Endothelial cell of umbilical vein (primary cell): ENCODE results near the gene TMEM266. TPM values are rescaled to one million over a fixed set of nuclear protein-coding genes. Genes with fewer than 3 reads are reported as not detected.

Source experiments
- BruUV-seq: library from RNA; stranded (reverse); fragments of 400-500 nt; replicated peaks from 2 replicates; lab custom pipeline; 2021; lab: Mats Ljungman, UMichigan
- CTCF ChIA-PET: fragments of 300-600, 350-600 bp; sonication (Branson Sonifier 250); formaldehyde crosslinking; loops from one replicate; lab custom pipeline; 2021; ENCODE audit warnings: antibody characterized with exemption, inconsistent platforms; lab: Charles Lee
- POLR2A ChIA-PET: fragments of 300-600, 350-600 bp; sonication (Branson Sonifier 250); formaldehyde crosslinking; loops from one replicate; lab custom pipeline; 2021; ENCODE audit warnings: antibody characterized with exemption, inconsistent platforms; lab: Charles Lee
- DNase-seq: peaks from one replicate; pipeline ENCODE4 v3.0.0-alpha.2; 2011; ENCODE audit warnings: low read depth, low spot score
- FAIRE-seq: peaks from 2 replicates; lab custom pipeline; 2011; peaks lifted over from hg19 to GRCh38; lab: Jason Lieb, UNC
- H2AFZ ChIP-seq: 2 replicates; pipeline ENCODE4 v1.6.0; 2012; ENCODE audit warnings: low read depth, low read length, control low read depth, inconsistent platforms
- H3K27ac ChIP-seq: 2 replicates; pipeline ENCODE4 v1.5.1; 2011; ENCODE audit warnings: low read depth, mild to moderate bottlenecking, control low read depth, low read length, moderate library complexity; ENCODE audit not compliant: insufficient read depth
- H3K27me3 ChIP-seq, 2 experiments: 2 replicates each; pipeline versions ENCODE4 v1.6.0 to v1.6.1; 2011; ENCODE audit warnings: low read length in 2 of 2, mixed read lengths in 1 of 2; ENCODE audit not compliant: control insufficient read depth in 2 of 2, insufficient read depth in 2 of 2
- H3K36me3 ChIP-seq, 2 experiments: 2 replicates in 1 of 2; 3 replicates in 1 of 2; pipeline ENCODE4 v1.5.1; 2011; ENCODE audit warnings: low read length in 2 of 2, mild to moderate bottlenecking in 1 of 2, moderate library complexity in 1 of 2; ENCODE audit not compliant: control insufficient read depth in 2 of 2, insufficient read depth in 2 of 2; ENCODE audit errors: extremely low read depth in 1 of 2
- H3K4me1 ChIP-seq: 3 replicates; pipeline ENCODE4 v1.5.1; 2011; ENCODE audit warnings: mild to moderate bottlenecking, low read length; ENCODE audit not compliant: control insufficient read depth, insufficient read depth; ENCODE audit errors: extremely low read depth
- H3K4me2 ChIP-seq: 2 replicates; pipeline ENCODE4 v1.6.1; 2011; ENCODE audit warnings: low read length, control low read depth, mixed read lengths; ENCODE audit not compliant: insufficient read depth
- H3K4me3 ChIP-seq, 3 experiments: fragments of 200-600 bp in 1 of 3; sonication (generic), shearing (Covaris generic) in 1 of 3; replicated peaks in 1 of 3; 2 replicates each; pipeline ENCODE4 v1.5.1; 2011 to 2016; ENCODE audit warnings: control low read depth in 3 of 3, low read length in 3 of 3, mild to moderate bottlenecking in 2 of 3, inconsistent platforms in 1 of 3, low read depth in 1 of 3, moderate library complexity in 1 of 3; ENCODE audit not compliant: insufficient read depth in 1 of 3
- H3K79me2 ChIP-seq: 2 replicates; pipeline ENCODE4 v1.6.0; 2012; ENCODE audit warnings: low read length, inconsistent platforms; ENCODE audit not compliant: control insufficient read depth, insufficient read depth
- H3K9ac ChIP-seq: replicated peaks from 2 replicates; pipeline ENCODE3; 2011; ENCODE audit warnings: low read length, control low read depth; ENCODE audit not compliant: insufficient read depth; ENCODE audit errors: extremely low read depth
- H3K9me1 ChIP-seq: replicated peaks from 3 replicates; pipeline ENCODE4 v1.6.0; 2011; ENCODE audit warnings: mild to moderate bottlenecking, low read length; ENCODE audit not compliant: control insufficient read depth, insufficient read depth; ENCODE audit errors: extremely low read depth
- H3K9me3 ChIP-seq: replicated peaks from 2 replicates; pipeline ENCODE4 v1.5.1; 2012; ENCODE audit warnings: low read length, inconsistent platforms; ENCODE audit not compliant: control insufficient read depth, insufficient read depth
- H4K20me1 ChIP-seq: replicated peaks from 2 replicates; pipeline ENCODE3; 2011; ENCODE audit warnings: mild to moderate bottlenecking, low read length; ENCODE audit not compliant: control insufficient read depth, insufficient read depth; ENCODE audit errors: extremely low read depth
- CTCF ChIP-seq, 2 donors: IDR thresholded peaks; 1 replicate in 1 of 2; 2 replicates in 1 of 2; pipeline ENCODE4 v1.5.1; 2011; ENCODE audit warnings: low read length in 2 of 2, mild to moderate bottlenecking in 2 of 2, moderate library complexity in 2 of 2, control low read depth in 1 of 2, inconsistent platforms in 1 of 2, low read depth in 1 of 2; ENCODE audit not compliant: insufficient read depth in 1 of 2; ENCODE audit errors: extremely low read depth in 1 of 2
- EZH2 ChIP-seq: IDR thresholded peaks from 2 replicates; pipeline ENCODE4 v1.6.1; 2012; ENCODE audit warnings: borderline replicate concordance, low read depth, mild to moderate bottlenecking, moderate library complexity, low read length, inconsistent platforms; ENCODE audit not compliant: severe bottlenecking
- FOS ChIP-seq: IDR thresholded peaks from 2 replicates; pipeline ENCODE4 v1.6.1; 2011; ENCODE audit warnings: mild to moderate bottlenecking, low read length, moderate library complexity, borderline replicate concordance; ENCODE audit not compliant: insufficient read depth
- GATA2 ChIP-seq: IDR thresholded peaks from 2 replicates; pipeline ENCODE4 v1.7.0; 2011; ENCODE audit warnings: low read depth, mild to moderate bottlenecking, moderate library complexity, mixed read lengths, low read length; ENCODE audit not compliant: insufficient read length, insufficient read depth
- JUN ChIP-seq: IDR thresholded peaks from 2 replicates; pipeline ENCODE4 v1.6.1; 2011; ENCODE audit warnings: borderline replicate concordance, low read depth; ENCODE audit not compliant: insufficient read length, insufficient read depth
- MYC ChIP-seq: IDR thresholded peaks from one replicate; pipeline ENCODE4 v1.6.1; 2011; ENCODE audit warnings: mild to moderate bottlenecking, low read depth, low read length
- POLR2A ChIP-seq: IDR thresholded peaks from 2 replicates; pipeline ENCODE4 v1.6.1; 2012; ENCODE audit warnings: low read depth, mild to moderate bottlenecking, control low read depth, low read length
- POLR2AphosphoS5 ChIP-seq: IDR thresholded peaks from 2 replicates; pipeline ENCODE4 v1.6.1; 2012; ENCODE audit warnings: low read depth, mild to moderate bottlenecking, control low read depth, low read length, moderate library complexity; ENCODE audit not compliant: insufficient read depth
- dilution Hi-C: fragments of 300-500 bp; cut with MboI; formaldehyde crosslinking; loops from one replicate; pipeline ENCODE4 v1.15.0; 2019; ENCODE audit warnings: low sequenced_read_pairs; ENCODE audit not compliant: extremely low pct_ligation_motif_present
- intact Hi-C: fragments of 100-400 bp; cut with micrococcal nuclease; formaldehyde crosslinking; loops from one replicate; pipeline ENCODE4 v1.10.0; 2022
- polyA plus RNA-seq, 4 experiments: library from polyadenylated mRNA; depleted of rRNA in 3 of 4; stranded (reverse) in 3 of 4; unstranded in 1 of 4; fragments of >200 nt; gene quantifications; 2 replicates each; pipeline versions ENCODE4 v1.2.1 to v1.2.3, GENCODE V29; 2011 to 2012; ENCODE audit warnings: missing spikeins in 1 of 4
- total RNA-seq: library from RNA; stranded (reverse); gene quantifications from 2 replicates; pipeline ENCODE4 v1.2.3, GENCODE V29; 2021
- TF ChIP-seq, protein P1 (sequence below): IDR thresholded peaks from 2 replicates; pipeline ENCODE4 v1.6.1; 2011; ENCODE audit not compliant: insufficient read depth, insufficient read length

The TMEM266 gene
- total and polyA plus RNA-seq, 2 donors (not counting 3 experiments of a cell fraction or from before 2014, with no cell fraction given) = not detected

DNA sequence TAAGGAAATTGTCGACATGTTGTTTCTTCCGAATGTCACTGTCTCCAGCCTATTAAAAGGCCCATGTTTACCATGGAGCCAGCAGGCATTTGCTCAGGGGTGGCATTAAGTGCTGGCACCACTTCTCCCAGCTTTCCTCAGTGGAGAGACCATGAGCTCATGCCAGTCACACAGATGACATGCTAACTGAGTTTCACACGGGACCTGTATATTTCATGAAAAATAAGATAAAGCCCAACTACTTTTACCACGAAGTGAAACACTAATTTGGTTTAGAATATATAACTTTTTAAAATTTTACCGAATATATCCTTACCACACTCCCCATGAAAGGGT lies 158.1 kb downstream of the TMEM266 start:
- Histone ChIP-seq H3K4me1 (peaks cover 10% of the 10 kb centered on the region), H3K27me3 (no peaks in the 10 kb centered on the region), H3K9ac (no peak overlapping the region), H3K27ac (no peak overlapping the region), H3K79me2 (no peaks in the 10 kb centered on the region), H3K36me3 (peaks cover 4 to 13% of the 10 kb centered on the region in 2 experiments), H3K9me1 (no peaks in the 10 kb centered on the region), H3K4me2 (no peak overlapping the region), H2AFZ (no peak overlapping the region), H4K20me1 (no peaks in the 10 kb centered on the region), H3K4me3 (no peak overlapping the region), H3K9me3 (no peaks in the 10 kb centered on the region)
- BruUV-seq = no TSS peak
- no peak for DNase-seq
- CTCF ChIA-PET = interaction anchor here (1.0 to 1.8 kb wide), 5 partner anchors 9 to 76 kb away, joined by 3 to 7 read pairs (median 3); no protein-coding TSS in a partner anchor
- intact Hi-C loops = no loop called here
- no peak for FAIRE-seq
- TF ChIP-seq, protein P1, sequence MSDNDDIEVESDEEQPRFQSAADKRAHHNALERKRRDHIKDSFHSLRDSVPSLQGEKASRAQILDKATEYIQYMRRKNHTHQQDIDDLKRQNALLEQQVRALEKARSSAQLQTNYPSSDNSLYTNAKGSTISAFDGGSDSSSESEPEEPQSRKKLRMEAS = no peak
- TF ChIP-seq MYC (no peak), POLR2AphosphoS5 (no peak), GATA2 (no peak), FOS (no peak), POLR2A (no peak), CTCF (IDR thresholded peaks at IDR 0.05; ENCODE audit: extremely low read depth in 1 of 2, insufficient read depth in 1 of 2, low read depth in 1 of 2, low read length in 2 of 2) (no peak), EZH2 (no peak), JUN (no peak)
- dilution Hi-C loops = no loop called here
- POLR2A ChIA-PET = interaction anchor here (0.6 kb wide), 1 partner anchor 19 kb away, joined by 3 read pairs; no protein-coding TSS in a partner anchor
